GM18508 (cell line): ENCODE results near the gene SGMS1.

Source experiments
- ATAC-seq: cut with Tn5 transposase; IDR thresholded peaks from one replicate; pipeline ENCODE4 v1.9.1; 2021; ENCODE audit warnings: moderate number of reproducible peaks; ENCODE audit not compliant: insufficient read depth, unreplicated experiment

Gene SGMS1

DNA sequence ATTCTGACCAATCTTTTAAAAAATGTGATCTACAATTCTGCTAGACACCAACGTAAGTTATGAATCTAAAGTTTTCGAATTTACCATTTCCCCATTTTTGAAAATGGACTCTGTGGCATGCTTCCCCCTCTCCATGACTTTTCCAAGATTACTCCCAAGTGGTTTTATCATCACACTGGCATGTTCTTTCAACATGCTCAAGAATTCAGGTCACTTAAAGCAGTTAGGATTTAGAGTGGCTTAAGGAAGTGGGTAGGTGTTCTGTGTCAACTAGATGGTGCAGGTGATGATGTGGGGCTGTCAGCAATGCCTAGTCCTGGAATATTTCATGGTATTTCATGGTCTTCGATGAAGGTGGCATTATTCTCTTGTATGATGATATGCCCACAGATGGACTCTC lies 208.5 kb downstream of the SGMS1 start:
- ATAC-seq: no peak

DNA sequence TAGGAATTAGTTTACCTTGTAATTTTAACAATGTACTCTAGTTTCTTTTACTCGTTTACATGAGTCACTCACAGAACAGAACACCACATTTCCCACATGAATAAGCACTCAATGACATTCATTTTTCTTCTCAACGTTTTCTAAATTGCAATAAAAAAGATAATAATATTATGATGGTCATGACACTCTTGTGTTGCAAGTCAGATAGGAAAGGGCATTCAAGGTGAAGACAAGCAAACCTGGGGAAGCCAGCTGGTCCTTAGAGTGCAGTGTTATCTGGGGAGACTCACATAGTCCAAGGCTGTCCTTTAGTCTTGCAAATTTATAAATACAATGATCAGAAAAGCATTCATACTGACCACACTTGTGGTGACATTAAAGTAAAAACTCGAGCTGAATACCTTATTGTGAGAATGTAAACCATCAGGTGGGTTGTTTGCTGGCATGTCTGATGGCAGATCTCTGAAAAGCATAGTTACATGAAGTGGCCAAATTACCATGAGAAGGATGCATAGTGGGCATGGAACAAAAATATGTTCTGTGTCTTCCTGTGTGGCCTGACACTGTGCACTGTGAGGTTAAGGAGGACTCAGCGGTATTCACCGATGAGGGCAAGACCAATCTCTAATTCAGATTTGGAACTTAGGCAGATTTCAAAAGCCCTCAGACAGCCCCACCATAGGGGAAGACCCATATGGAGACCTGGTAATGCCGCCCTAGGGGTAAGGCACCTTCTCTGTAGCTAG lies 213.5 kb downstream of the SGMS1 start:
- ATAC-seq: no peak

GRCh38 chr10:50407076-50407801 lies 216.5 kb downstream of the SGMS1 start:
- ATAC-seq: no peak

- no peak for ATAC-seq
Observed at GRCh38 chr10:50406457-50407070, 217.2 kb downstream of the SGMS1 start.

- no peak for ATAC-seq
Observed at GRCh38 chr10:50405723-50406122, 218.0 kb downstream of the SGMS1 start.

GRCh38 chr10:50404021-50404773 lies 219.6 kb downstream of the SGMS1 start:
- no peak for ATAC-seq

DNA sequence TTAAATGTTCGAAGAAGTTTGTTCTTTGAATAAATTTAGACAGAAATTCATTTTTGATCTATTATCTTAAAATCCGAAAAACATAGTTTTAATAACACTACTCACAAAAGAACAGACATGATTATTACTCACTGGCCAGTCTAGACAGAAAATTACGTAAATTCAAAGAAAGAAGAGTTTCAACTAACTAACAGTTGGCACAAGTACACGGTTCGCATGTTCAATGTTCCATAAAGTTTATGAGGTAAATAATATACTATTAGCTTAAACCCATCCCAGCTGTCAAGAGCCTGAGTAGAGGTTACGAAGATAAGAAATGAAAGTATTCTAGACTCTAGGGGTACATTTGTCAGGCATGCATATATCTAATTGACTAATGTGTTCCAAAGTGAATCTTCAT lies 220.7 kb downstream of the SGMS1 start:
- no peak for ATAC-seq

GRCh38 chr10:50402466-50402865 lies 221.3 kb downstream of the SGMS1 start:
- no peak for ATAC-seq

- ATAC-seq: no peak
Observed at GRCh38 chr10:50400694-50401093, 223.1 kb downstream of the SGMS1 start.

- no peak for ATAC-seq
Observed at GRCh38 chr10:50398823-50399222, 224.9 kb downstream of the SGMS1 start.

DNA sequence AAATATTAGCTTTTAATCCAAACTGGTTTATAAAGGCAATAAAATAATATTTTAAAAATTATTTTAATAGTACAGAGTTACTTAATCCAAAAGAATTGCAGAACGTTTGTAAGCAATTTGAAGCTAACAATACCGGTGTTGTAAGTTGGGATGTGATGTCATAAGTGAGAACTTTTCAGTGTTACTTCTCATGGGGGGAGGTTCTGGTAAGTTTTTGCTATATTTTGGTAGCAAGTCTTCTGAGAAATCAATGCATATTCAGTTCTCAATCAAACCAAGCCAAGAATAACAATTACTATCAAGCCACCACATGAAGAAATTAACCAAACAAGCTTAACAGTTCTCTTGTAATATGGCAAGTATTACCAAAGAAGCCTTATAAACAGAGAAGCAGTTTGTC lies 225.4 kb downstream of the SGMS1 start:
- no peak for ATAC-seq

DNA sequence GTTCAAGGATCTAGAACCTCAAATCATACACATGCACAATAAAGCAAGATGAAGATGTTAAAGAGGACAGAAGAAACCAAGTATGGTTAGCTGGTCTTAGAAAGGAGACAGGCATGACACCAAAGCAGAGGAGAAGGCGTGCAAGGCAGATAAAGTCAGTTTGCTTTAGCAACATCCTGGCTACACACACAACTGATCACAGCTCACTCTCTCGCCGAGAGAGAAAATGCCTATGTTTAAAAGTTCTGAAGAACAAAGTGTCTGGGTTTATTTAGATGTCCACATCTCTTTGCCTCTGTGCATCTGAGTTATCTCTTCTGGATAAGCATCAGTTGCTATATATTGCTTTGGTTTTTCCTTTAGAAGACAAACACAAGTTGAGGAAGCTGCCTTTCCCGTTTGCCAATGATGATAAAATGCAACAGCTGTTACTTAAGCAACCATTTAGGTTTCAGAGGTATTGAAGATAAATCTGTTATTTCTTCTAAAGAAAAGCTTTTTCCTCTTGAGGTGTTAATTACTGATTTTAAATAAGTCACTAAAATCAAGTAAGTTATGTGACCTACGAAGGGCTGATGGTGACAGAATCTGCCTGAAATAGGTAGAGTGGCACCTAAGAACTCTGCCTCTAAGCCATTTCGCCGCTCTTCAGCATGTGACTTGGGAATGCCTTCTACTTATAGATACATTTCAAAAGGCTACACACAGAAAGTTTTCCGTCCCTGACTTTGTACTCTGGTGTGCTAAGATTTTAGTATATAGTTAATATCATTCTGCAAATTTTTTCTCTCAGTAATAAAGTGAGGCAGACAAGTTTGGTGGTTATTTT lies 226.2 kb downstream of the SGMS1 start:
- peak; percentile 25 for ATAC-seq

GRCh38 chr10:50396491-50397311 lies 227.1 kb downstream of the SGMS1 start:
- peak; percentile 62 for ATAC-seq

- ATAC-seq: no peak
Observed at GRCh38 chr10:50395851-50396250, 227.9 kb downstream of the SGMS1 start.

- no peak for ATAC-seq
Observed at GRCh38 chr10:50395271-50395670, 228.5 kb downstream of the SGMS1 start.

DNA sequence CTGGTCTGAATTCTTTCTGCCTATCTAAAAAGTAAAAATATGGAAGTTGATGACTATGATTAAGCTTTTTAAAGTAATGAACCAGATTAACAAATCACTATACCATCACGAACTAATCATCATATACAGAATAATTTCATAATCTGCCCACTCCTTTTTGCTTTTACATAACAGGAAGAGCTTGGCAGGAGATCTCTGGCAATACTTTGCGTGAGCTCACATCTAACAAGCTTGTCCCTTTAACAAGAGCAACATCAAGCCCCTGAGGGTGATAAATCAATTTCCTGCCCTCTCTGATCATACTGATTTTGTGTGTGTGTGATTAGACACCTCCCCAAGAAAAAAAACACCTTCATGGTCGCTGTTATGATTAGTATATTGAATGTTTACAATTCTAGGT lies 228.9 kb downstream of the SGMS1 start:
- no peak for ATAC-seq

GRCh38 chr10:50393784-50394467 lies 229.8 kb downstream of the SGMS1 start:
- no peak for ATAC-seq

- ATAC-seq: no peak
Observed at GRCh38 chr10:50392966-50393718, 230.6 kb downstream of the SGMS1 start.
